Neural progenitor cell (in vitro differentiated cells): ENCODE data around the gene LRRC8E.

Experiments
- CTCF ChIP-seq: fragments of 200-600 bp; sonication (generic); IDR thresholded peaks from 2 replicates; pipeline ENCODE4 v1.5.1; 2017; ENCODE audit warnings: antibody characterized with exemption, mild to moderate bottlenecking
- EZH2 ChIP-seq: fragments of 200-600 bp; sonication (generic); IDR thresholded peaks from 2 replicates; pipeline ENCODE4 v1.6.1; 2017; ENCODE audit warnings: antibody characterized with exemption, mild to moderate bottlenecking, moderate library complexity

- TF ChIP-seq EZH2, result no peak
- TF ChIP-seq CTCF, result no peak
Observed at GRCh38 chr19:7924241-7924640, 35.9 kb downstream of the LRRC8E start.
